Epithelial cell of esophagus (primary cell): Measurements from ENCODE around the gene CFAP299.

Source experiments
- DNase-seq: peaks from one replicate; pipeline ENCODE4 v3.0.0; 2010; ENCODE audit warnings: low read depth
- H3K4me3 ChIP-seq: 2 replicates; pipeline ENCODE4 v1.5.1; 2011; ENCODE audit warnings: mild to moderate bottlenecking, low read length, control low read depth
- CTCF ChIP-seq: IDR thresholded peaks from 2 replicates; pipeline ENCODE4 v1.5.1; 2011; ENCODE audit warnings: low read depth, mild to moderate bottlenecking, low read length, control low read depth, inconsistent platforms; ENCODE audit not compliant: insufficient read depth; ENCODE audit errors: missing control alignments

CFAP299 gene

GRCh38 chr4:80447493-80447892 is 112.0 kb downstream of the CFAP299 start:
- DNase-seq, result no peak
- no peak for TF ChIP-seq CTCF
- no peak overlapping the region for H3K4me3 ChIP-seq

- no peak for DNase-seq
- TF ChIP-seq CTCF, result no peak
- H3K4me3 ChIP-seq, result no peak overlapping the region
Observed at GRCh38 chr4:80448056-80448455, 112.5 kb downstream of the CFAP299 start.

GRCh38 chr4:80452055-80452454 is 116.5 kb downstream of the CFAP299 start:
- TF ChIP-seq CTCF, result no peak
- no peak overlapping the region for H3K4me3 ChIP-seq
- no peak for DNase-seq

- TF ChIP-seq CTCF, result no peak
- peak; percentile 62 for DNase-seq
Observed at GRCh38 chr4:80452768-80453167, 117.2 kb downstream of the CFAP299 start.

GRCh38 chr4:80454040-80454439 is 118.5 kb downstream of the CFAP299 start:
- TF ChIP-seq CTCF, result no peak
- no peak overlapping the region for H3K4me3 ChIP-seq
- DNase-seq, result peak; percentile 92

More at GRCh38 chr4:80452768-80453167, 117.2 kb downstream of the CFAP299 start:
- H3K4me3 ChIP-seq, result no peak overlapping the region

GRCh38 chr4:80454556-80454955 is 119.0 kb downstream of the CFAP299 start:
- no peak for TF ChIP-seq CTCF
- DNase-seq, result peak; percentile 53
- no peak overlapping the region for H3K4me3 ChIP-seq

GRCh38 chr4:80459918-80460473 is 124.5 kb downstream of the CFAP299 start:
- no peak for TF ChIP-seq CTCF
- H3K4me3 ChIP-seq, result no peak overlapping the region
- DNase-seq, result no peak
